Mucosa of rectum (tissue), 2 donors: ENCODE results near the gene S100A11.
"Not testable (repeated sequence)": the region's sequence is repeated elsewhere in the genome, so short reads cannot be mapped to it uniquely, and the experiment has no call there.

ENCODE experiments used
- H3K27ac ChIP-seq, 2 donors: one replicate each; pipeline ENCODE4 v1.7.0; 2013; ENCODE audit warnings: inconsistent platforms in 2 of 2, low read depth in 2 of 2, low read length in 2 of 2
- H3K27me3 ChIP-seq, 2 donors: one replicate each; pipeline ENCODE4 v1.7.0; 2013; ENCODE audit warnings: low read length in 2 of 2; ENCODE audit not compliant: control insufficient read depth in 2 of 2, insufficient read depth in 2 of 2
- H3K36me3 ChIP-seq, 2 donors: one replicate each; pipeline ENCODE4 v1.7.0; 2013; ENCODE audit warnings: low read length in 2 of 2; ENCODE audit not compliant: control insufficient read depth in 2 of 2, insufficient read depth in 2 of 2
- H3K4me1 ChIP-seq, 2 donors: one replicate each; pipeline ENCODE4 v1.7.0; 2013; ENCODE audit warnings: low read length in 2 of 2, mild to moderate bottlenecking in 1 of 2; ENCODE audit not compliant: control insufficient read depth in 2 of 2, insufficient read depth in 2 of 2
- H3K4me3 ChIP-seq, 2 donors: one replicate each; pipeline ENCODE4 v1.7.0; 2013; ENCODE audit warnings: low read length in 2 of 2
- H3K9ac ChIP-seq, 2 donors: one replicate each; pipeline ENCODE4 v1.7.0; 2013; ENCODE audit warnings: low read length in 2 of 2, low read depth in 1 of 2, mild to moderate bottlenecking in 1 of 2
- H3K9me3 ChIP-seq, 2 donors: one replicate each; pipeline ENCODE4 v1.7.0; 2013; ENCODE audit warnings: low read length in 2 of 2; ENCODE audit not compliant: control insufficient read depth in 2 of 2
- donor health status: healthy.
- donor health status: Normal muscosa, but diverticular disease.

S100A11 gene

GRCh38 chr1:152036267-152037216 lies at the start of gene S100A11:
S100A11 (minus strand) TSS chr1:152037004; CDS start chr1:152036915, 89 bp downstream.
- H3K4me1 ChIP-seq = peaks cover 17 to 20% of the 10 kb centered on the region in 2 donors
- H3K27me3 ChIP-seq = no peaks in the 10 kb centered on the region
- peaks cover 16 to 20% of the 10 kb centered on the region in 2 donors for H3K36me3 ChIP-seq
- peak within 1 kb of the TSS; percentile 92 to 94 for H3K27ac ChIP-seq
- peak within 1 kb of the TSS; percentile 94 to 96 for H3K9ac ChIP-seq
- peak within 1 kb of the TSS; percentile 88 to 93 for H3K4me3 ChIP-seq
- H3K9me3 ChIP-seq = no peaks in the 10 kb centered on the region

- Histone ChIP-seq H3K27me3 (no peaks in the 10 kb centered on the region), H3K36me3 (no peaks in the 10 kb centered on the region), H3K4me3 (no peak overlapping the region), H3K9me3 (no peaks in the 10 kb centered on the region), H3K9ac (no peak overlapping the region), H3K27ac (no peak overlapping the region), H3K4me1 (no peaks in the 10 kb centered on the region)
Observed at GRCh38 chr1:152084853-152085252, 48.0 kb upstream of the S100A11 start.

GRCh38 chr1:152081026-152081425 lies 44.2 kb upstream of the S100A11 start:
- H3K27me3 ChIP-seq, H3K9ac ChIP-seq, H3K9me3 ChIP-seq, H3K4me3 ChIP-seq, H3K27ac ChIP-seq, H3K4me1 ChIP-seq, H3K36me3 ChIP-seq: not testable (repeated sequence)

GRCh38 chr1:152080494-152080893 lies 43.7 kb upstream of the S100A11 start:
- not testable (repeated sequence) for H3K4me1 ChIP-seq, H3K9me3 ChIP-seq, H3K4me3 ChIP-seq, H3K9ac ChIP-seq, H3K36me3 ChIP-seq, H3K27me3 ChIP-seq, H3K27ac ChIP-seq

- H3K27ac ChIP-seq = no peak overlapping the region
- H3K9me3 ChIP-seq = no peaks in the 10 kb centered on the region
- H3K9ac ChIP-seq = no peak overlapping the region
- no peak overlapping the region for H3K4me3 ChIP-seq
- no peaks in the 10 kb centered on the region for H3K4me1 ChIP-seq
- peaks cover 1 to 2% of the 10 kb centered on the region in 2 donors for H3K27me3 ChIP-seq
- no peaks in the 10 kb centered on the region for H3K36me3 ChIP-seq
Observed at GRCh38 chr1:152078831-152079441, 42.1 kb upstream of the S100A11 start.

- Histone ChIP-seq H3K9me3 (no peaks in the 10 kb centered on the region), H3K9ac (no peak overlapping the region), H3K27ac (no peak overlapping the region), H3K4me3 (no peak overlapping the region), H3K27me3 (peaks cover 6 to 8% of the 10 kb centered on the region in 2 donors), H3K4me1 (no peaks in the 10 kb centered on the region), H3K36me3 (no peaks in the 10 kb centered on the region)
Observed at GRCh38 chr1:152072311-152072710, 35.5 kb upstream of the S100A11 start.

GRCh38 chr1:152071123-152071522 lies 34.3 kb upstream of the S100A11 start:
- peaks cover 6% of the 10 kb centered on the region in 2 donors for H3K27me3 ChIP-seq
- H3K9me3 ChIP-seq = no peaks in the 10 kb centered on the region
- no peaks in the 10 kb centered on the region for H3K36me3 ChIP-seq
- no peak overlapping the region for H3K9ac ChIP-seq
- no peaks in the 10 kb centered on the region for H3K4me1 ChIP-seq
- H3K4me3 ChIP-seq = no peak overlapping the region
- no peak overlapping the region for H3K27ac ChIP-seq

- Histone ChIP-seq H3K27ac (no peak overlapping the region), H3K4me3 (no peak overlapping the region), H3K4me1 (no peaks in the 10 kb centered on the region), H3K27me3 (peaks cover 4 to 6% of the 10 kb centered on the region in 2 donors), H3K36me3 (no peaks in the 10 kb centered on the region), H3K9ac (no peak overlapping the region), H3K9me3 (no peaks in the 10 kb centered on the region)
Observed at GRCh38 chr1:152067929-152068328, 31.1 kb upstream of the S100A11 start.

- H3K9me3 ChIP-seq = no peaks in the 10 kb centered on the region
- no peak overlapping the region for H3K4me3 ChIP-seq
- H3K9ac ChIP-seq = no peak overlapping the region
- no peaks in the 10 kb centered on the region for H3K4me1 ChIP-seq
- no peaks in the 10 kb centered on the region for H3K36me3 ChIP-seq
- no peak overlapping the region for H3K27ac ChIP-seq
- H3K27me3 ChIP-seq = peaks cover 4 to 10% of the 10 kb centered on the region in 2 donors
Observed at GRCh38 chr1:152067150-152067549, 30.3 kb upstream of the S100A11 start.

- Histone ChIP-seq H3K4me1 (no peaks in the 10 kb centered on the region), H3K9me3 (no peaks in the 10 kb centered on the region), H3K9ac (no peak overlapping the region), H3K27me3 (peaks cover 7 to 13% of the 10 kb centered on the region in 2 donors), H3K27ac (no peak overlapping the region), H3K36me3 (no peaks in the 10 kb centered on the region), H3K4me3 (no peak overlapping the region)
Observed at GRCh38 chr1:152061952-152062351, 25.1 kb upstream of the S100A11 start.
